NCI-H1436 (cell line): ENCODE results near the gene BLOC1S2.
A peak's percentile ranks its signal among the peaks of the same experiment; 100 is the strongest.
"Not testable (repeated sequence)": the region's sequence is repeated elsewhere in the genome, so short reads cannot be mapped to it uniquely, and the experiment has no call there.

Source experiments
- DNase-seq: peaks from one replicate; lab custom pipeline; 2025; lab: John Stamatoyannopoulos, UW

Gene BLOC1S2

DNA sequence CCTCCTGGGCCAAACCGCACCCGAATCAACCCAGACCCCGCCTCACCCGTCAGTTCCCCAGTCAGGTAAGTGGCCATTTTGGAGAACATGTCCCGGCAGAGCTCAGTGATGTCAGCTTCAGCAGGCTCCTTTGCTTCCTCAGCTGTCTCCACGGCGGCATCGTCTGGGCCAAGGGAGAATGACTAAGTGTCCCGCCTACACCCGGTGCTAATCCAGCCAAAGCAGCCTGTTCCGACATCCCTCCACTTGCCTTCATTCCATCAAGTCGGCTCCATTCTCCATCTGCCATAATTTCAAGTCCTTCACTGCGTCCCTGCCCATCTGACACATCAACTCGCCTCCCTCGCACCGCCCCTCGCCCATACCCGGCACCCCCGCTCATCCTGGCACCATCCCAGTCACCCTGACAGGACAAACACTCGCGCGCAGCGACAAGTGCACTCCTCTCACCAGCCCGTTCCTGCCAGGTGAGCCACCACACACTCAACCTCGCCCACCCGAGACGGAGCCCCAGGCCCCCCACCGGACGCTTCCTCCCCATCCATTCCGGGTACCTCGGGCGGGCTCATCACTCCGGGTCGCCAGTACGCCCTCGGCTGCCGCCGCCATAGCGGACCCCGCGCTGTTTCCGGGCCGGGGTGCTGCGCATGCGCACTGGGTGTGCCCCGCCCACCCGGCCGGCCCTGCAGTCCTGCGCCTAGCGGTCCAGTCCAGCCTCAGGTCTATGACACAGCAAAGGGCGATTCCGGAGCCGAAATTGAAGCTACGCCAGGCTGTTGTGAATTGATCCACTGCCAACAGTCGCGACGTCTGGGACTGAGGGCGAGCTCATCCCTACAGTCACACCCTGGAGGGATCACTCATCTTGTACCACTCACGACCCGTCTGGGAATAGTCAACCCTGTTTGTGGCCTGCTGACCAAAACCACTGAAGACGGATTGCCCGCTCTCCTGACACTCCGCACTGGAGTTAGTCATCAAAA lies at the start of gene BLOC1S2:
TSS of gene BLOC1S2 (minus strand) at position 630 of the 983 bp plus-strand sequence. CDS start at position 609, 21 bp downstream.
- peak; percentile 70 for DNase-seq

GRCh38 chr10:100334762-100335161 lies 48.3 kb upstream of the BLOC1S2 start:
- no peak for DNase-seq

GRCh38 chr10:100333661-100334440 lies 47.4 kb upstream of the BLOC1S2 start:
- DNase-seq: no peak

DNA sequence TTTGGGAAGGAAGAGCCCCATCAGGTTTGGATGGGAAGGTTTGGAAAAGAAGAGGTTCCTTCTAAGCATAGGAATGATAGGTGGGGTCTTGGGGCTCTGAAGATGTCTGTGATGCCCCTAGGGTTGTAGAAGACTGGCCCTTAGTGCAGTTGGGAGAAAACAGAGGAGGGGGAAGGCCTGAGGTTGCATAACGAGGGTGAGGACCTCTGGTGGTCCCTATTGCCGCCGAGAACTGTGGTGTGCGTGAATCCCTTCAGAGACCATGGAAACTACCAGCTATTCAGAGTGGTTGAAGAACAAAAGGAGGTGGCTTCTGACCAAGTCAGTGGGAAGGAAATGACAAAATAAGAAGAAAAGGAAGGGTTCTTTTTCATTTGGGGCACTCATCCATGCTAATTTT lies 46.6 kb upstream of the BLOC1S2 start:
- DNase-seq: no peak

GRCh38 chr10:100330079-100330478 lies 43.6 kb upstream of the BLOC1S2 start, which contains the start of gene PKD2L1:
Gene PKD2L1, minus strand, starts transcription at chr10:100330228. Its CDS starts 125 bp downstream, at chr10:100330103.
- DNase-seq: no peak

GRCh38 chr10:100328198-100328597 lies 41.7 kb upstream of the BLOC1S2 start:
- DNase-seq: no peak

GRCh38 chr10:100327718-100328009 lies 41.2 kb upstream of the BLOC1S2 start:
- DNase-seq: no peak

DNA sequence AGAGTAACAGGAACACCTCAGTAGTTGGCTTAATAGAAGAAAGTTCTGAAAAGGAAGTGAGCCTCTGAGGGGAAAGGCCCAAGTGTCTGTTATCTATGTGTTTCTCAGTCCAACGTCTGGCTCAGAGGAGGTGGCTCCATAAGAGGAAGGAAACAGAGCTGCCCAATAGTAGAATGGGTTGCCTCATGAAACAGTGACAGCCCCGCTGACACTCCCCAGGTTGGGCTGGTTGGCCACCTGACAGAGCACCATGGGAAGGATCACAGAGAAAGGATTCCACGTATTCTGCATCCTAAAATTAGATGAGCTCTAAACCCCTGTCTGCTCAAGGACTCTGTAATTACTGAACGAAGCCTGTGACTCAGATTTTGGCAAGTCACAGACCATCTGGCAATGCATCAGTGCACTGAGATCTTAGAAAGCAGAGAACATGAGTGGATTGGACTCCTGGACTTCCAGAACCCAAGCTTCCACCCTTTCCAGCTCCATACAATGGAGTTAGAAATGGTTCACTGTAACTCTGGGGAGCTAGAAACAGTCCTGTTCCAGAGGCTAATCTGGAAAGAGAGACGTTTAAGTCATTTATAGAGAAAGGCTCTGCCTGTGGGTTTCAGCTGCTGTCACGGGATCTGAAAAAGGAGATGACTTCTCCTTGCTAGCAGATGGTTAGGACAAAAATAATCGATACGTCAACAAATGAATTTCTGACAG lies 40.7 kb upstream of the BLOC1S2 start:
- no peak for DNase-seq

GRCh38 chr10:100325158-100325557 lies 38.7 kb upstream of the BLOC1S2 start:
- DNase-seq: no peak

GRCh38 chr10:100319707-100320402 lies 33.4 kb upstream of the BLOC1S2 start:
- peak; percentile 49 for DNase-seq

GRCh38 chr10:100318207-100318606 lies 31.7 kb upstream of the BLOC1S2 start:
- DNase-seq: no peak

DNA sequence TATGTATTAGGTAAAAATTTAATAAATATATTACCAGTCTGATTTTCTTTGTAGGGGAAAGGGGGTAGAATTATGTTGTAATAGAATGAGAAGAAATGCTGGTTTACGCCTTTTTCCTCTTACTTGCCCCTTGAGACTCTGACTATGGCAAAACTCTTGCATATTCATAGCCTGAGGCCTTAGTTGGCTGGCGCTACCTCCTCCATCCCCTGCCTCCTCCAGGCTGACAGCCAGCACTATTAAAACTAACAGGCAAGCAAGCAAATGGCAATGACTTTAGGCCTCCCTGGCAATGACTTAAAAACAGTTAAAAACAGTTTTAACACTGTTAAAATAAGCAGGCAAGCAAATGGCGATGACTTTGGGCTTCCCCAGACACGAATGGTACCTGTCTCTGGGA lies 29.1 kb upstream of the BLOC1S2 start:
- DNase-seq: no peak

DNA sequence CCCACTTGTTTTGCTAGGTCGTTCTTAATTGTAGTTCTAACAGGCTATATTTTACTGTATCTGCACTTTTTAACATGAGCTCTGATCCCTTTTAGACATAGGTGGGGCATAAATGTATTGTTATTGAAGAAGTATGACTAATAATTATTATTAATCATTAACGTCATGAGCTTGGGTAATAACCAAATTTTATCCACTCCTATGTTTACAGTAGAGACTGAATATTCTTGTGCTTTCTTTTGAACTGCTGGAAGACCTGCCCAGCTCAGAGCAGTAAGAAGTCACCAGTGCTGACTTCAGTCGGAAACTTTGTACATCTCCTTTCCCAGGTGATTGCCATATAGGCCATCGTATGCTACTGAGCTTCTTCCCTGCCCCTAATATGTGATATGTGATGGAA lies 24.8 kb upstream of the BLOC1S2 start:
- DNase-seq: no peak

- no peak for DNase-seq
Observed at GRCh38 chr10:100307684-100308083, 21.2 kb upstream of the BLOC1S2 start.

DNA sequence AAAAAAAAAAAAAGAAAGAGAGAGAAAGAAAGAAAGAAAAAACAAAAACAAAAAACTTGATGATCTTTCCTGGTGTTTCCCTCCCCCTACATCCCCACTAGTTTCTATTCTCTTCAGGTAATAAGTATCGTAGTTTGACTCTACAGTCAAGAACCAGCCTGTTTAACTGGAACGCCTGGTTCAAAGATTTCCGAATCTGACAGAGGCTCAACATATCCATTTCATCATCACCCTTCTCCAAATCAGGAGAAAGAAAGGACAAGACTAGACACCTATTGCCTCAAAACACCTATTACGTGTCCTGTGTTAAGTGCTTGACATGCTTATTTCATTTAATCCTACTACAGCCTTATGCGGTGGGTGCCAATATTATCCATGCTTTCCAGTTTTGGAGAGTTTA lies 20.4 kb upstream of the BLOC1S2 start:
- no peak for DNase-seq

DNA sequence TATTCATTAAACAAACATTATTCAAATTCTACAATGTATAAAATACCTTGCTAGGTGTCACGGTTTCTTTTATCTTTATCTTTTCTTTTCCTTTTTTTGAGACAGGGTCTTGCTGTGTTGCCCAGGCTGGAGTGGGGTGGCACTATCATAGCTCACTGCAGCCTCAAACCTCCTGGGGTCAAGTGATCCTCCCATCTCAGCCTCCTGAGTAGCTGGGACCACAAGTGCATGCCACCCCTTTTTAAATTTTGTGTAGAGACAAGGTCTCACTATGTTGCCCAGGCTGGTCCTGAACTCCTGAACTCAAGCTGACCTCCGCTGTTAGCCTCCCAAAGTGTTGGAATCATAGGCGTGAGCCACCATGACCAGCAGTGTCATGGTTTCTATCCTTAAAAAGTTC lies 17.9 kb upstream of the BLOC1S2 start:
- DNase-seq: no peak

DNA sequence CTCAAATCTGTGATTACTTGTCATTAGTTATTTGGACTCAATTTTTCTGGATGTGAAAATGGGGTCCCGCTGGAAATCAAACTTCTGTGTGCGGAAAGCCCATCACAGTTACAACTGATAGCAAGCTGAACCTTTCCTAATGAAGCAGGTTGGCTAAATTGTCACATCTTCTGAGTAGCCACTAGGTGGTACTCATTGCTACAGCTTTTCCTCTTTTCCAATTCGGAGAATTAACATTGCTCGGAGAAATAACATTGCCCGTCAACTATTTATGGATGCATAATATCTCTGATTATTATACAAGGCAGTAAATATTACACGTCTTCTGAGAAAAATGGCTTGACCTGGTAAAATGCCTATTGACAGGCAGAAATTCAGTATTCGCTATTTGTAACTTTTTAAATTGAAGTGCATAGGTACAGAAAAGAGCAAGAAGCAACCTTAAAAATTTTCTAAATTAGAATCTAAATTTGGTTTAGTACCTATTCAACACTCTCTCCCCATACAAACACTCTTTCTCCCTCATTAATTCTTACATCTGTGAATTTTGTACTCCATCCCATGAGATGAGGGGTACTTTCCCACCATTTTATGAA lies 17.3 kb upstream of the BLOC1S2 start:
- DNase-seq: no peak

DNA sequence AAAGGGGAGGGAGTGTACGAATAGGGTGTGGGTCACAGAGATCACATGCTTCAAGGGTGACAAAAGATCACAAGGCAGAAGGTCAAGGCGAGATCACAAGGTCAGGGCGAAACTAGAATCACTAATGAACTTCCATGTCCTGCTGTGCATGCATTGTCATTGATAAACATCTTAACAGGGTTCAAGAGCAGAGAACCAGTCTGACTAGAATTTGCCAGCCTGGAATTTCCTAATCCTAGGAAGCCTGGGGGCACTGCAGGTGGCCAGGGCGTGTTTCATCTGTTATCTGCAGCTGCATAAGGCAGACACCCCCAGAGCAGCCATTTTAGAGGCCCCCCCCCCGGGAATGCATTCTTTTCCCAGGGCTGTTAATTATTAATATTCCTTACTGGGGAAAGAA lies 14.6 kb upstream of the BLOC1S2 start:
- DNase-seq: not testable (repeated sequence)

DNA sequence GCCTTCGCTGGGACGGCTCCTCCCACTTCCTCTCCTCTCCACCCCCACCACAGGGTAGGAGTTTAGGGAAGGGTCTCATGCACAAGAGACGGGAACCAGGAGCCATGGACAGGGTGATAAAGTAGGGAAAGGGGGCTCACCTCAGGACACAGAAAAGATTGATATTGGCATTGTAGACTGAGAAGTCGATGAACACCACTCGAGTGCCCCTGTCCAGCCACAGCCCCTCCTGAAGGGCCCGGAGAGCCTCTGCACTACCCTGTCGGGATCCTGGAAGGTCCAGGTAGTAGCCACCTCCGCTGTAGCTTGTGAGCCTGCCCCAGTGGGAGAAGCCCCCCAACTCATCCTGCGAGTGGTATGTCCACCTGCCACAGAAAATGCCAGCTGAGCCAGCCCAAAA lies 10.8 kb upstream of the BLOC1S2 start:
- DNase-seq: no peak

GRCh38 chr10:100293066-100293465 lies 6.6 kb upstream of the BLOC1S2 start:
- no peak for DNase-seq

DNA sequence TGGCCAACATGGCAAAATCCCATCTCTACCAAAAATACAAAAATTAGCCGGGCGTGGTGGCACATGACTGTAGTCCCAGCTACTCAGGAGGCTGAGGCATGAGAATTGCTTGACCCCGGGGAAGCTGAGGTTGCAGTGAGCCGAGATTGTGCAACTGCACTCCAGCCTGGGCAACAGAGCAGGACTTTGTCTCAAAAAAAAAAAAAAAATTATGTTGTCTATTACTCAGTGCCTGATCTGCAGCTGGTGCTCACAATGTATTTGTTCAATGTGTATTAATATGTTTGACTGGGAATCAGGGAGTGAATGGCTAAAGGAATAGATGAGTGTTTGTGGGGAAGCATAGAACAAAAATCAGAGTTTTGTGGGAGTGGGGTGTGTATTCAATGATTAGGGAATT lies 5.8 kb upstream of the BLOC1S2 start:
- not testable (repeated sequence) for DNase-seq
